K562 (cell line): ENCODE data around the gene NSUN6. TPM values are rescaled to one million over a fixed set of nuclear protein-coding genes. Genes with fewer than 3 reads are reported as not detected.

Source experiments
- ATAC-seq: fragments of 200-7000 bp; cut with Tn5 transposase; 3 replicates; pipeline ENCODE4 v1.9.1; 2020; ENCODE audit warnings: moderate library complexity
- BruUV-seq: library from RNA; stranded (reverse); fragments of 400-500 nt; replicated peaks from 2 replicates; lab custom pipeline; 2021; lab: Mats Ljungman, UMichigan
- CTCF ChIA-PET: fragments of 300-600 bp; formaldehyde crosslinking; extraction: SDS; loops from one replicate; lab custom pipeline; 2021; ENCODE audit warnings: low intra/inter-chr PET ratio; lab: Yijun Ruan, JAX
- POLR2A ChIA-PET: fragments of 300-600, 350-650 bp; sonication (Branson Sonifier 250); formaldehyde crosslinking; extraction: SDS; loops from one replicate; lab custom pipeline; 2021; ENCODE audit warnings: antibody characterized with exemption, inconsistent platforms; lab: Yijun Ruan, JAX
- DNase-seq, 4 experiments: peaks; one replicate each; pipeline versions ENCODE4 v3.0.0 to v3.0.0-alpha.2; 2011 to 2018; ENCODE audit warnings: low spot score in 3 of 4, mixed read lengths in 3 of 4; ENCODE audit errors: extremely low read depth in 1 of 4
- FAIRE-seq: peaks from 2 replicates; lab custom pipeline; 2011; peaks lifted over from hg19 to GRCh38; lab: Jason Lieb, UNC
- H2AFZ ChIP-seq: 2 replicates; pipeline ENCODE4 v1.6.0; 2011; ENCODE audit warnings: low read depth, low read length, control low read depth, inconsistent platforms
- H3K27ac ChIP-seq: fragments of 200-600 bp; 3 replicates; pipeline ENCODE4 v1.8.0; 2011; ENCODE audit warnings: low read depth, mild to moderate bottlenecking, control low read depth, inconsistent platforms, low read length, moderate library complexity, mixed read lengths; ENCODE audit errors: extremely low read depth
- H3K27me3 ChIP-seq, 2 experiments: fragments of 300-600 bp in 1 of 2; 2 replicates in 1 of 2; 3 replicates in 1 of 2; pipeline versions ENCODE4 v1.6.0 to v1.8.0; 2011; ENCODE audit warnings: inconsistent platforms in 2 of 2, low read length in 2 of 2, mild to moderate bottlenecking in 1 of 2, mixed read lengths in 1 of 2, moderate library complexity in 1 of 2; ENCODE audit not compliant: control insufficient read depth in 2 of 2, insufficient read depth in 2 of 2
- H3K36me3 ChIP-seq: fragments of 300-600 bp; 3 replicates; pipeline ENCODE4 v1.8.0; 2011; ENCODE audit warnings: mild to moderate bottlenecking, low read length, inconsistent platforms; ENCODE audit not compliant: control insufficient read depth, insufficient read depth
- H3K4me1 ChIP-seq, 2 experiments: fragments of 200-600 bp in 1 of 2; replicated peaks in 1 of 2; 2 replicates in 1 of 2; 3 replicates in 1 of 2; pipeline versions ENCODE4 v1.5.1 to v1.8.0; 2011; ENCODE audit warnings: inconsistent platforms in 2 of 2, low read length in 2 of 2, mild to moderate bottlenecking in 1 of 2, mixed read lengths in 1 of 2, moderate library complexity in 1 of 2; ENCODE audit not compliant: control insufficient read depth in 2 of 2, insufficient read depth in 2 of 2
- H3K4me2 ChIP-seq: 2 replicates; pipeline ENCODE4 v1.6.1; 2011; ENCODE audit warnings: low read length, control low read depth, inconsistent platforms, mixed read lengths; ENCODE audit not compliant: insufficient read depth
- H3K4me3 ChIP-seq: fragments of 200-600 bp; sonication (generic), shearing (Covaris generic); 2 replicates; pipeline ENCODE4 v1.5.1; 2016; ENCODE audit warnings: control low read depth, inconsistent platforms
- H3K79me2 ChIP-seq: fragments of 200-600 bp; 3 replicates; pipeline ENCODE4 v1.8.0; 2011; ENCODE audit warnings: low read length, inconsistent platforms; ENCODE audit not compliant: control insufficient read depth, insufficient read depth
- H3K9ac ChIP-seq, 2 experiments: 2 replicates each; pipeline versions ENCODE4 v1.6.0 to v1.6.1; 2011; ENCODE audit warnings: low read depth in 2 of 2, low read length in 2 of 2, control low read depth in 1 of 2, inconsistent platforms in 1 of 2, mild to moderate bottlenecking in 1 of 2, mixed read lengths in 1 of 2; ENCODE audit not compliant: insufficient read depth in 1 of 2
- H3K9me1 ChIP-seq: one replicate; pipeline ENCODE4 v1.6.0; 2011; ENCODE audit warnings: inconsistent platforms, mild to moderate bottlenecking, low read length, moderate library complexity; ENCODE audit not compliant: control insufficient read depth, insufficient read depth
- H3K9me3 ChIP-seq: replicated peaks from 2 replicates; pipeline ENCODE4 v1.5.1; 2011; ENCODE audit warnings: low read depth, low read length, inconsistent platforms; ENCODE audit not compliant: control insufficient read depth, insufficient read depth
- H4K20me1 ChIP-seq: replicated peaks from 2 replicates; pipeline ENCODE4 v1.6.1; 2011; ENCODE audit warnings: low read length, inconsistent platforms, mixed read lengths; ENCODE audit not compliant: control insufficient read depth, insufficient read depth
- CBX3 ChIP-seq, 2 experiments: IDR thresholded peaks; 1 replicate in 1 of 2; 2 replicates in 1 of 2; pipeline ENCODE4 v1.6.1; 2012; ENCODE audit warnings: inconsistent platforms in 2 of 2, low read length in 2 of 2, borderline replicate concordance in 1 of 2, control low read depth in 1 of 2
- CHCHD3 ChIP-seq: fragments of 250-450 bp; sonication (Bioruptor Pico); IDR thresholded peaks from 2 replicates; pipeline ENCODE4 v2.1.2; 2022; ENCODE audit warnings: mild to moderate bottlenecking
- EHMT2 ChIP-seq: fragments of 450-650 bp; IDR thresholded peaks from 2 replicates; pipeline ENCODE4 v1.6.1; 2018; ENCODE audit warnings: antibody characterized with exemption
- HSF4 ChIP-seq: fragments of 250-450 bp; sonication (Bioruptor Pico); IDR thresholded peaks from 2 replicates; pipeline ENCODE4 v2.1.2; 2022; ENCODE audit warnings: mild to moderate bottlenecking, moderate library complexity, borderline replicate concordance
- KDM4B ChIP-seq, 2 experiments: fragments of 450-650 bp in 1 of 2; sonication (generic) in 1 of 2; IDR thresholded peaks; 2 replicates each; pipeline ENCODE4 v1.6.1; 2016 to 2017; ENCODE audit warnings: borderline replicate concordance in 2 of 2, antibody characterized with exemption in 1 of 2, low read depth in 1 of 2, mild to moderate bottlenecking in 1 of 2
- MEIS2 ChIP-seq: fragments of 450-650 bp; IDR thresholded peaks from 2 replicates; pipeline ENCODE4 v1.6.1; 2014; ENCODE audit warnings: mild to moderate bottlenecking; ENCODE audit not compliant: partially characterized antibody
- MTA1 ChIP-seq: fragments of 450-650 bp; IDR thresholded peaks from 2 replicates; pipeline ENCODE4 v1.6.1; 2017; ENCODE audit warnings: borderline replicate concordance
- RAD51 ChIP-seq: fragments of 450-650 bp; IDR thresholded peaks from 2 replicates; pipeline ENCODE4 v1.7.1; 2016; ENCODE audit warnings: low read depth, mild to moderate bottlenecking, borderline replicate concordance
- REST ChIP-seq, 2 experiments: fragments of 450-650 bp; formaldehyde crosslinking in 1 of 2; IDR thresholded peaks; 2 replicates each; pipeline versions ENCODE4 v1.4.0 to v1.6.1; 2014 to 2020; ENCODE audit warnings: mild to moderate bottlenecking in 2 of 2, borderline replicate concordance in 1 of 2, low read depth in 1 of 2
- SMARCA5 ChIP-seq: fragments of 450-650 bp; IDR thresholded peaks from 2 replicates; pipeline ENCODE4 v1.6.1; 2016
- SREBF2 ChIP-seq: sonication (generic); formaldehyde crosslinking; IDR thresholded peaks from 2 replicates; pipeline ENCODE4 v1.4.0; 2020; ENCODE audit warnings: mild to moderate bottlenecking, missing genetic modification reagents
- THAP7 ChIP-seq: fragments of 250-450 bp; sonication (Bioruptor Pico); IDR thresholded peaks from 2 replicates; pipeline ENCODE4 v1.5.0; 2021
- U2AF1 ChIP-seq: fragments of 200-400 bp; formaldehyde crosslinking; optimal IDR thresholded peaks from 2 replicates; pipeline ENCODE3; 2017; ENCODE audit warnings: mild to moderate bottlenecking, low read depth, low read length, moderate library complexity
- ZNF212 ChIP-seq: fragments of 450-650 bp; formaldehyde crosslinking; IDR thresholded peaks from 2 replicates; pipeline ENCODE4 v1.4.0; 2020; ENCODE audit warnings: mild to moderate bottlenecking
- ZNF354B ChIP-seq: fragments of 250-450 bp; sonication (Bioruptor Pico); IDR thresholded peaks from 2 replicates; pipeline ENCODE4 v1.4.0; 2020
- WGBS: fragments of 100-300 bp; shearing (Covaris generic); methylation state at CpG from one replicate; pipeline ENCODE4 v1.1.6; 2016; ENCODE audit warnings: low coverage, mixed read lengths; ENCODE audit not compliant: insufficient coverage; ENCODE audit errors: missing lambda C conversion rate; 5-methylcytosine and 5-hydroxymethylcytosine counted together
- in situ Hi-C: fragments of 300-500 bp; cut with MboI; formaldehyde crosslinking; loops from 4 replicates; pipeline ENCODE4 v1.15.0; 2018; ENCODE audit warnings: inconsistent platforms, mixed read lengths
- intact Hi-C: fragments of 100-400 bp; cut with micrococcal nuclease; formaldehyde crosslinking; loops from 2 replicates; pipeline ENCODE4 v1.14.2; 2022
- polyA plus RNA-seq, 8 experiments: library from polyadenylated mRNA; depleted of rRNA in 4 of 8; stranded (reverse) in 5 of 8; unstranded in 3 of 8; fragments of >200 nt; fragmentation: Nextera tagmentation in 2 of 8; fragmentation: Illumina TruSeq in 1 of 8; extraction: Ambion mirVana in 2 of 8; extraction: Trizol in 1 of 8; gene quantifications; 2 replicates each; pipeline versions ENCODE4 v1.2.1 to v1.2.3, GENCODE V29; 2011 to 2014; ENCODE audit warnings: inconsistent platforms in 1 of 8, missing spikeins in 1 of 8
- total RNA-seq, 7 experiments: library from RNA; depleted of rRNA in 6 of 7; stranded (reverse); fragments of >200 nt in 6 of 7; fragmentation: Illumina TruSeq in 2 of 7; extraction: Trizol in 2 of 7; gene quantifications; 2 replicates each; pipeline versions ENCODE4 v1.2.1 to v1.2.3, GENCODE V29; 2011 to 2021; ENCODE audit warnings: low replicate concordance in 1 of 7

NSUN6 gene
- total and polyA plus RNA-seq, 9 of the 15 experiments (the other 6 are each of a cell fraction or from before 2014, with no cell fraction given), result 12.5 to 33.1 (median 24.2) TPM

- no peaks in the 10 kb centered on the region for H3K79me2 ChIP-seq
- H3K4me2 ChIP-seq, result no peak overlapping the region
- intact Hi-C loops (no loop called here), in situ Hi-C loops (no loop called here)
- no peaks in the 10 kb centered on the region for H3K9me1 ChIP-seq
- no peak overlapping the region for H3K4me3 ChIP-seq
- ChIA-PET POLR2A (no interaction called here), CTCF (no interaction called here)
- no peak for TF ChIP-seq HSF4 (CRISPR knock-in tag)
- no peak for TF ChIP-seq ZNF212 (CRISPR knock-in tag)
- TF ChIP-seq SMARCA5, result no peak
- no peak for TF ChIP-seq MTA1
- no peak for TF ChIP-seq SREBF2 (CRISPR knock-in tag)
- TF ChIP-seq MEIS2, result no peak
- TF ChIP-seq KDM4B (IDR thresholded peaks at IDR 0.05; ENCODE audit: borderline replicate concordance in 2 of 2, low read depth in 1 of 2), result no peak
- TF ChIP-seq U2AF1, result no peak
- TF ChIP-seq THAP7 (CRISPR knock-in tag), result no peak
- no peak for TF ChIP-seq REST (IDR thresholded peaks at IDR 0.05; ENCODE audit: borderline replicate concordance)
- no peak for TF ChIP-seq REST (CRISPR knock-in tag; IDR thresholded peaks at IDR 0.05; ENCODE audit: low read depth)
- TF ChIP-seq RAD51, result no peak
- no peak for TF ChIP-seq CBX3 (IDR thresholded peaks at IDR 0.05; ENCODE audit: borderline replicate concordance in 1 of 2, low read length in 2 of 2)
- no peak for TF ChIP-seq ZNF354B (CRISPR knock-in tag)
- no peak for TF ChIP-seq CHCHD3 (CRISPR knock-in tag)
- no peak for TF ChIP-seq EHMT2
- no peak overlapping the region for H3K27ac ChIP-seq
- no TSS peak for BruUV-seq
- no peak for ATAC-seq
- WGBS, result 44% methylated on average over 1 of the region's 1 CpG
- H3K36me3 ChIP-seq, result no peaks in the 10 kb centered on the region
- no peak overlapping the region for H2AFZ ChIP-seq
- no peaks in the 10 kb centered on the region for H3K9me3 ChIP-seq
- H3K9ac ChIP-seq, result no peak overlapping the region
- H3K27me3 ChIP-seq, result no peaks in the 10 kb centered on the region
- no peak for DNase-seq
- H4K20me1 ChIP-seq, result no peaks in the 10 kb centered on the region
- FAIRE-seq, result no peak
- no peaks in the 10 kb centered on the region for H3K4me1 ChIP-seq
Measured at GRCh38 chr10:18523025-18523424, 128.4 kb downstream of the NSUN6 start.
